CD4-positive, alpha-beta T cell treated with Interleukin-1 beta for 1 hour (primary cell): ENCODE results near the gene KMT2C.
A peak's percentile ranks its signal among the peaks of the same experiment; 100 is the strongest.
"Not testable (repeated sequence)": the region's sequence is repeated elsewhere in the genome, so short reads cannot be mapped to it uniquely, and the experiment has no call there.

Experiments used
- DNase-seq, 2 donors: peaks; one replicate each; pipeline ENCODE4 v3.0.0-alpha.2; 2020 to 2022

KMT2C gene

DNA sequence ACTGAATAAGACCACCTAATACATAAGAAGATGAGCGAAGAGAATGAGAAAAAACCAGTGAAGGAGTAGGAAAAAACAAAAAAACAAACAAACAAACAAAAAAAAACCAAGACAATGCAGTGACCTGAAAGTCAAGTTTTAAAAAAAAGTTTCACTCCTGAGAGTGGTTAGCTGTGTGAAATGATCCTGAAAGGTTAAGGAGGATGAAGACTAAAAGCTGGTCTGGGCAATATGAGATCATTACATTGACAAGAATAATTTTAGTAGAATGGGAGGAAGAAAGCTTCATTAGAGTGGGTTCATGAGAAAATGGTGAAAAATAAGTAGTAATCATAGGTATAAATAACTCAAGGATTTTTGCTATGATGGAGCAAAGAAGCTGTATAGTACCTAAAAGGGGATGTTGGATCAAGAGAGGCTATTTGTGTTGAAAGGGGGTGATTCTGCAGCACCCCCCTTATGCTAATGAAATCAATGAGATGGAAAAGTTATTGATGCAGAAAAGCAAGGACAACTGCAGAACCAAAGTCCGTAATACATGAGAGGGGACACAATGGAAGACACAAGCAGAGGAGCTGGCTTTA lies 80.2 kb downstream of the KMT2C start:
- no peak for DNase-seq

DNA sequence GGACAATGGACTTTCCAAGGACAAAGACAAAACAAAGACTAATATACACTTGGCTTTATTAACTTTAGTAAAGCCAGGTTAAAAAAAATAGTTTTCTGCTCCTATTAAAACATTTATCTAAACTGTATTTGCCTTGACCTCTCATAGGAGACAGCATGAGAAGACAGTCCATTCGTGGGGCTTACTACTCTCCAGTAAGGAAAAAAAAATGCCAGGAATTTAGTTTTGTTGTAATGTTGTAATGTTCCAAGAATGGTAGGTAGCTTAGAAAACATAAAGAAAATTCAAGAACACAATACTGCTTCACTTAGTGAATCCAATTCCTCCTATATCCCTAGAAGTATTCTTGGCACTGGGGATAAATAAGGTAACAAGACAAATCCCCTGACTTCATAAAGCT lies 81.7 kb downstream of the KMT2C start:
- DNase-seq, result no peak

DNA sequence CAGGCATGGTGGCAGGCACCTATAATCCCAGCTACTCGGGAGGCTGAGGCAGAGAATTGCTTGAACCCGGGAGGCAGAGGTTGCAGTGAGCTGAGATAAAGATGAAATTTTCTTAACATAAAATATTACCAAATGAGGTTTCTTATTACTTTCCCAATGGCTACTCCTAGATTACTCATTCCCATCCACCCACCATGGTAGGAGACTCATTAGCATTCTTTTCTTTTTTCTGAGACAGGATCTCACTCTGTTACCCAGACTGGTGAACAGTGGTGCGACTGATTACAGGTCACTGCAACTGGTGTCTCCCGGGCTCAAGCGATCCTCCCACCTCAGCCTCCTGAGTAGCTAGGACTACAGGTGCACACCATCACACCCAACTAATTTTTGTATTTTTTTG lies 82.5 kb downstream of the KMT2C start:
- not testable (repeated sequence) for DNase-seq

DNA sequence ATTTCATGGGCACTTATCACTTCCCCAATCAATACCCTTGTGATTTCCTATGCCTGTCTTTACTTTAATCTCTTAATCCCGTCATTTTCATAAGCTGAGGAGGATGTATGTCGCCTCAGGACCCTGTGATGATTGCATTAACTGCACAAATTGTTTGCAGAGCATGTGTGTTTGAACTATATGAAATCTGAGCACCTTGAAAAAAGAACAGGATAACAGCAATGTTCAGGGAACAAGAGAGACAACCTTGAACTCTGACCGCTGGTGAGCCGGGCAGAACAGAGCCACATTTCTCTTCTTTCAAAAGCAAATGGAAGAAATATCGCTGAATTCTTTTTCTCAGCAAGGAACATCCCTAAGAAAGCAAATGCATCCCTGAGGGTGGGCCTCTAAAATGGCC lies 84.1 kb downstream of the KMT2C start:
- not testable (repeated sequence) for DNase-seq

DNA sequence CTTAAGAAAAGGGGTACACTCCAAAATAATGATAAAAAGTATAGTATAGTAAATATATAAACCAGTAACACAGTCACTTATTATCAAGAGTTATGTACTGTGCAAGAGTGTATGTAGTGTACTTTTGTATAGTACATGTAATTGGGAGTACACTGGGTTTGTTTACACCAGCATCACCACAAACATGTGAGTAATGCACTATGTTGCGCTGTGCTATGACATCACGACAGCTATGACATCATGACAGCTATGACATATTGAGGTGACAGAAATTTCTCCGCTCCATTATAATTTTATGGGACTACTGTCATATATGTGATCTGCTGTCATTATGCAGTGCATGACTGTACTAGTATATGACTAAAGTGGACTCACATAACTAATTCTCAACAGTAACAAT lies 84.6 kb downstream of the KMT2C start:
- DNase-seq, result no peak

DNA sequence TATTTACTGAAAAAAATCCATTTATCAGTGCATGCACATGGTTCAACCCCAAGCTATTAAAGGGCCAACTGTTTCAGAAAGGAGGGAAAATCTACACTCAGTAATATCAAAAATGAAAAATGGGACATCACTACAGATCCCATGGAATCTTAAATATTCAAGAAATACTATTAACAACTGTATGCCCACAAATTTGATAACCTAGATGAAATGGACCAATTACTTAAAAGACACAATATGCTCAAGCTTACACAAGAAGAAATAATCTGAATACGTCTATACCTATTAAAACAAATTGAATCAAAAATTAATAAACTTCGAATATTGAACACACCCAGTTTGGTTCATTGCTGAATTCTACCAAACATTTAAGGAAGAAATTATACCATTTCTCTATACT lies 87.9 kb downstream of the KMT2C start:
- no peak for DNase-seq

DNA sequence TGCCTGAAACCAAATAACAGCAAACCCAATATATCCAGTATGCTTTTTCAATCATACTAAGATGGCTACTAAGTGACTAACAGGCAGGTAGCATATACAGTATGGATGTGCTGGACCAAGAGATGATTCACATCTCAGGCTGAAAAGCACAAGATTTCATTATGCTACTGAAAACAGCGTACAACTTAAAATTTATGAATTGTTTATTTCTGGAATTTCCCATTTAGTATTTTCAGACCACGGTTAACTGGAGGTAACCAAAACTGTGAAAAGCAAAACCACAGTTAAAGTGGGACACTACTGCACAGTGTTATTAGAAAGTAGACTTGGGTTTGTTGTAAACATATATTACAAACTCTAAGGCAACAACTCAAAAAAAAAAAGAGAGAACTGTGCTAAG lies 91.5 kb downstream of the KMT2C start:
- peak in 1 of 2 donors; percentile 7 for DNase-seq

DNA sequence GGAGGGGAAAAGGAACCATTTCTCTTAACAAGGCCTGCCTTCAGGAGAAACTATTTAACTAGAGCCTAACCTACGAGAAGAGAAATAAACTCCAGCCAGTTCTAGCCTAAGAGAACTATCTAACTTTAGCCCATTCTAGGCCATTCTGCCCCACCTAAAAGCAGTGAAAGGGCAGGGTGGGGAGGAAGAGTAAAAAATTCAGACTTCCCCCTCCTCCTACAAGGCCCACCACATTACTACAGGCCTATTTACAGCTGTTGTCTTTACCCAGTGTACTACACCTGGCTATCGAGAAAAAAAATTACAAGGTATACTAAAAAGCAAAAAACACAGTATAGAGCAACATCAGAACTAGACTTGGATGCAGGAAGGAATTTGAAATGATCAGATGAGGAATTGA lies 93.0 kb downstream of the KMT2C start:
- DNase-seq, result no peak

DNA sequence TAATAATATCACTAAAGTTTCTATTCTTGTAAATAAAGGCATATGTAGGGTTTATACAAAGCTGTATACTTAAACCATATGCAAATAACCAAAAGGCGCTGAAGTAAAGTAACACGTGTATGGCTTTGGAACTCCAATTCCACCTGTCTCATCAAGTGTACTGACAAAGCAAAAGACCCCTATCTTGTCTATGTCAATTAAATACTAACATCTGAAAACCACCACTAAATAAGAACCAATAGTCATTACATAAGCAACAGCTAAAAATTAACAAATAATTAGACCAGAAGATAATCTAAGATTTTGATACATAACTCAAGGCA lies 93.9 kb downstream of the KMT2C start:
- DNase-seq, result no peak

DNA sequence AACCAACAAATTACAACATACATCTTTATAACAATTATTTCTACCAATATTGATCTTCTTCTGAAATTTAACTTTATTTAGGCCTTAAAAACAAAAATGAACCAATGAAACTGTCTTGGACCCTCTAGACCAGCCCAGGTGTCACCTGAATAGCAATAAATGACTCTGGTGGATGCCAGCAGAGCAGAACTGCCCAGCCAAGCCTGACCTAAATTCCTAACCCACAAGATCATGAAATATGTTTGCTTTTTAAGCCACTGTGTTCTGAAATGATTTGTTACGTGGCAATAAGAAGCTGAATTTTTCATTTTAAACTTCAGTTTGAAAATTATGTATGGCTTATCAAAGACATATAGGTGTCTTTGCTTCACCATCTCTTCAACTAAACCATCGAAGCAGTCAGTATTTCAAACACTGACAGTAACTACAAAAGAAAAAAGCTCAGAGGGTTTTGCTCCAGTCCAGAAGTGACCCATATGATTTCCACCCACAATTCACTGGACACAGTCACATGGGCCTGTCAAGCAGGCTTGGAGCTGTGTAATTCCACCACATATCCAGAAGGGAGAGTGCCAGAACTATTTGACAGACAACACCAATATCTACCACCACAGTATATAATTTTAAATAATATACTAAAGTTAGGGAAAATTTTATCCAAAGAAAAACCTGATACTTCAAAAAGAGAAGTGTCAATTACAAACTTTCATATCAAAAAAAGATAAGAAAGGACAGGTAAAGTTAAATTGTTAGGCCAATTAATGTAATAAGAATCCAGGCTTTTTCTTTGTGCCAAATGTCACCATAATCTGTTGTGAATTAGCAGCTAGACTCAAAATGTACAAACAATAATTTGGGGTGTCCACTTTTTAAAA lies 94.5 kb downstream of the KMT2C start:
- DNase-seq, result peak in 1 of 2 donors; percentile 17

DNA sequence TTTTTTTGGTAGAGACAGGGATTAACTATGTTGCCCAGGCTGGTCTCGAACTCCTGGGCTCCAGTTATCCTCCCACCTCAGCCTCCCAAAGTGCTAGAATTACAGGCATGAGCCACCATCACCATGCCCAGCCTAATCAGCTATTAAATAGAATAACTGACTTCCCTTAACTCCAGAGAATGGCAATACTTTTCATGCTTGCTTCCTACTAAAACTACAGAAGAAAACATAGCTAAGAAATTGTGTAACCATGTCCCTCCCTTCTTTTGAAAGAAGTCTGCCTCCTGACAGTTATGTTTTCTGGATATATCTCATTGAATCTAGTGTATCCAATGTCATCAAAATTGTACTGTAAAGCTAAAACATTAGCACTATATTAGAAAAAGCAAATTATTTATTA lies 95.6 kb downstream of the KMT2C start:
- DNase-seq, result no peak

DNA sequence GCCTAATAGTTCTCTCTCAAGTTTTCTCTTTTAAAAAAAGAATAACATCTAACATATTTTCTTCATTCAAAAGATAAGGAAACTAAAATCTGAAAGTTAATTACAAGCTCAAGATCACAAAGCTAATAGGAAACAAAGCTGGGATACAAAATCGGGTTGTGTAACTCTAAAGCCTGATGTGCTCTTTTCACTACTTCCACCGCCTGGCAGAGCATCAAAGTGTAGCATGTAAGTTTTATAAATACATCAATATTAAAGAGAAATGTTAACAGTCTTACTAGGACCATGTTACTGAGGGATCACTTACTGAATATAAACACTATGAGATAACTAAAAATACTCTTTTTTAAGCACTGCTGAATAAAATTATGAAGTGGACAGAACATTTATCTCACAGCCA lies 97.2 kb downstream of the KMT2C start:
- no peak for DNase-seq

DNA sequence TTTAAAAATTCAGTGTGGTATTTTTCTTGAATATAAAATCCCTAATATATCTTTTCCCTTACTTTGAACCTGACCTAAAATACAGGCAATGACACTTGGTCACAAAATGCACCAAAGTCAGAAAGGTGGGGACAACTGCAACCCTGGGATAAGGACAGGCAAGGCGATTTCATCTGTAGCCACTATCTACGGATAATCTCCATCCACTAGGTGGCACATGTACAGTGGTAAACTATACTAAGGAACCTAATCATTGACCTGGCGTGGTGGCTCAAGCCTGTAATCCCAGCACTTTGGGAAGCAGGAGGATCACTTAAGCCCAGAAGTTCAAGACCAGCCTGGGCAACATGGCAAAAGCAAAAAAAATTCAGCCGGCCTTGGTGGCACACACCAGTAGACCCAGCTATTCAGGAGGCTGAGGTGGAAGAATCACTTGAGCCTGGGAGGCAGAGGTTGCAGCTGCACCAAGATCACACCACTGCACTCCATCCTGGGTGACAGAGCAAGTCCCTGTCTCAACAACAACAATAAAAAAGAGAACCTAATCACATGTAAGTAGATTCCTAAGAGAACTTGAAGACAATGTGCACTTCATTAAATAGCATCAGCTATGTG lies 98.9 kb downstream of the KMT2C start:
- DNase-seq, result peak; percentile 3 to 56

DNA sequence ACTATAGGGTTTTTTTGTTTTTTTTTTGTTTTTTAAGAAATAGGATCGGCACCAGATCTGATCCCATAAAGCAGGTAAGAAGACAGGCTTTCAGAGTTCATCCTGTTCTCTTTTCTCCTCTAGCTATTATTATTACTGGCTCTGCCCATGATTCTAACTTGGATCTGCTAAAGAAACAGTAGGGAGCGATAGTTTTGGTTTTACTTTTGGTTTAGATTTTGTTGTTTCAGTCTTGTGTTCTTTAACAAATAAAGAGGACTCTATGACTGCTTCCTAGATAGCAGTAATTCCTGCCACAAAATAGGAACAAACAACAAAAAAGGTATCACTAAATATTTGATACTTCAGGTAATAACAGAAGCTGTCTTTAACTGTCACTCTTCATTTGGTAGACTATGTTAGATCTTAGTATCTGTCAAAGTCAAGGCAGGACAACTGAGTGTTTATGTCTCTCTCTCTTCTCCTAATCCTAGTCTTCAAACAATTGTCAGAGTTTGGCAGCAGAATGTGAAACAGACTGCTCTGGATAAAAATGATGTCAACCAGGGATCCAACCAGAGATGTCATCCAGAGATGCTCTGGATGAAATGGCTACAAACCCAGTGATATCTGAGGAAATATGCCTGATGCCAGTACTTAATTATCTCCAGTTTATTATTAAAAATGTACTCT lies 99.8 kb downstream of the KMT2C start:
- DNase-seq, result peak in 1 of 2 donors; percentile 27

DNA sequence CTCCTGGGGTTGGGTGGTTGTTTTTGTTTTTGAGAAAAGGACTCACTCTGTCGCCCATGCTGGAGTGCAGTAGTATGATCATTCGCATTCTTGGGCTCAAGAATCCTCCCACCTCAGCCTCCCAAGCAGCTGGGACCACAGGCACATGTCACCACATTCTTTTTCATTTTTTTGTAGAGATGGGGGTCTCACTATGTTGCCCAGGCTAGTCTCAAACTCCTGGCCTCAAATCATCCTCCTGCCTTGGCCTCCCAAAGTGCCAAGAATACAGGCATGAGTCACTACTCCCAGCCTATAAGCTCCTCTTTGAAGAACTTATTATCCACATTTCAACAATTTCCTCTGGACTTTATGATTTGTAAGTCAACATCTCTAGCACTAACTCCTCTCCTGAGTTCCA lies 102.7 kb downstream of the KMT2C start:
- DNase-seq, result no peak

DNA sequence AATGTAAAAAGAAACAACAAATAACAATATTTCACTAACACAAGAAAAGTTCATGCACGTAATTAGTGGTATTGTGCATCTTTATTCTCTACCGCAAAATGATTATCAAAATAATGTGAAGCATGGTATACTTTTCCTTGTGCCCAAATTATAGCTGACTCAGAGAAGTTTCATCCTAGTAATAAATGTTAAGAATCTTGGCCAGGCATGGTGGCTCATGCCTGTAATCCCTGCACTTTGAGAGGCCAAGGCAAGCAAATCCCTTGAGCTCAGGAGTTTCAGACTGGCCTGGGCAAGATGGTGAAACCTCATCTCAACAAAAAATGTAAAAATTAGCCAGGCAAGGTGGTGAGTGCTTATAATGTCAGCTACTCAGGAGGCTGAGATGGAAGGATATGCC lies 105.0 kb downstream of the KMT2C start:
- no peak for DNase-seq

DNA sequence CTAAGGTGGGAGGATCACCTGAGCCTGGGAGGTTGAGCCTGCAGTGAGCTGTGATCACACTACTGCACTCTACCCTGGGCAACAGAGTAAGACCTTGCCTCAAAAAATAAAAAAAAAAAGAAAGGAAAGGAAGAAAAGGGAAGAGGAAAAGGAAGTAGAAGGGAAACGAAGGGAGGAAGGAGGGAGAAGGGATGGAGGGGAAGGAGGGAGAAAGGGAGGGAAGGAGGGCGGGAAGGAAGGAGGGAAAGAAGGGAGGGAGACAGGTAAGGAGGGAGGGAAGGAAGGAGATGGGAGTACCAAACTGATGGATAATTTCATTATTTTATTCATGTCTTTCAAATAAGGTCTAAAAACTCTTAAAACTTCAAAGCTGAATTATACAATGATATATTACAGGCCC lies 106.3 kb downstream of the KMT2C start:
- DNase-seq, result no peak

DNA sequence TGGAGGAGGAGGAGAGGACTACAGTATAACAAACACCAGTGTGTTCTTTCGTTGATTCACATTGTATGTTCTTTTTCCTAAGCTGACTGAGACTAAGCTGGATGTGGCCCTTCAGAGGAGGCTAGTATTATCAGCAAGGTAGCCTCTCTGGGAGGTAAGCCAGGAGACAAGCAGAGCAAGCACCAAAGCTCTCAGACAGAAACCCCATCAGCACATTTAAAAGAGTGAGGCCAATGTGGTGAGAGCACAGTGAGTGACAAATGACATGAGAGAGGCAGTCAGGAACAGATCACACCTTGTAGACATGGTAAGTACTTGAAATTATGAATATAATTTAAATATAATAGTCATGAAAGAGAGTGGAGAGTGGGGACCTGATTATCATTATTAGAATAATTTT lies 107.6 kb downstream of the KMT2C start:
- no peak for DNase-seq

DNA sequence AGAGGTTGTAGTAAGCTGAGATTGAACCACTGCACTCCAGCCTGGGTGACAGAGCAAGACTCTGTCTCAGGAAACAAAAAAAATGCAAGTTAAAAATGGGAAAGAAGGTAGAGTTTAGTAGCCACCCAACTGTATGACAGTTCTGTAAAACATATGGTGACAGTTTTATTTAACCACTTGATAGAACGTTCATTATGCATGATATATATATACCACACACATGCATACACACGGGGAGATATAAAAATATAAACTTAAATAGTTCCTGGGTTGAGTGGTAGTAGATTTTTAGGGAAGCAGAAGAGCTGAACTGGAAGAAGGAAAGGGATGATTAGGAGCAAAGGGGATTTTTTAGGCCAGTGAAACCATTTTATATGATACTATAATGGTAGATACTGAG lies 120.0 kb downstream of the KMT2C start:
- no peak for DNase-seq

DNA sequence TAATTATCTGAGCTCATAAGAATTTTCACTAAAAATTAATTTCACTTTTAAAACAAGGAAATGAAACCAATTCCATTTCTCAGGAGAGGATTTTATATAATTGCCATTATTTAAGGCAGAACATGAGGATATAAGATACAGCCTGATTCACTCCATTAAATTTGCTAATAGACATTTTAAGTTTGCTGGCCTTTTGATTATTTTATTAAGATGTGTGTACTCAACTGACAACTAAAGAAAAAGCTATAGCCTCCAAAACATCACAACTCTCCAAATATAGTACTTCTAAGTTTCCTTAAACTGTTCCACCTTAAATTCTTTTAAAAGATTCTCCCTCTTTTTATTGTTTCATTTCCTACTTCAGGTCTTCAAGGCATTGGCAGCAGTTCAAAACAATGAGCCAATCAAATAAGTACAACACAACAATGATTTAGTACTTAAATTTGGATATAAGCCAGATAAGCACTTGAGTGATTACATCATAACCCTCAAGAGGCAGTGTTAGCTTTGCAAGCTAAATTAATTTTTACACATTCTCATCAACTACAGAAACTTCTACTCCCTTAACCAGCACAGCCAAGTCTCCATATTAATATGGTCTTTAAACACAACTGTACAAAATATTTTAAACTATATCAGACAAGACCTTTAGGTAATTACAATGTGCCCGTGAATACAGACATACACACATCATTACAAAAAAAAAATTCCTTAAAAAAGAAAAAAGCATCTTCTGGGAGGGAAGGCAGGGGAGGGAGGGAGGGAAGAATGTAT lies 121.8 kb downstream of the KMT2C start:
- peak in 1 of 2 donors; percentile 36 for DNase-seq

DNA sequence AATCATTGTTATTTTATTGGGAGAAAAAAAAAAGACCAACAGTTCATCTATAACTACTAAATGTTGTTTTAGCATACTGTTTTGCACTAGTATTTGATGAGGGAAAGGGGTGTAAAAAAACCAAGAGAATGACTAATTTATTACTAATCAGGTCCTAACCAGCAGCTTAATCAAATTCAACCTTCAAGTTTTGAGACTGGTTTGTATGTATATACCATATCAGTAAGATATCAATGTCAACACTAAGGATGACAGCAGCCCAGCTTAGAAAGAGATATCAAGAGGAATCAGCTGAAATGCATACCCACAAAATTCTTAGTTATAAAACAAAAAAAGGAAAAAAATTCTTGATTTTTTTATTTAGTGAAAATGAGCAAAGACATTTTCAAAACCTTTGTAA lies 122.6 kb downstream of the KMT2C start:
- DNase-seq, result no peak

DNA sequence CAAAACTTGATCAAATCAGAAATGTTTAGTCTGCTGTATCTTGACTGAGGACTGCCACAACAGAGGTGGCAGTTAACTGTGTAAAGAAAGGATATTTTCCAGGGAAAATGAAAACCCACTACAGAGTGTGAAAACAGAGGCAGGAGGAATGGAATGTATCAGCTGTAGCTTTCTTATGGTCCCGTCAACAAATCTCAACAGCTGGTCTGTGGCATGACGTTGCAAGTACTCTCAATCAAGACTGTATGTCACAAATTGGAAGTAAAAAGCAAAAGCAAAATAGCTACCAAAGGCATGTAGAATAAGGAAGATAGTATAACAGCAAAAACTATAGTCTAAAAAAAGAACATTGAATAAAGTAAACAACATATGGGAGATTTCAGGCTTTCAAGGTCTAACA lies 123.5 kb downstream of the KMT2C start:
- no peak for DNase-seq

DNA sequence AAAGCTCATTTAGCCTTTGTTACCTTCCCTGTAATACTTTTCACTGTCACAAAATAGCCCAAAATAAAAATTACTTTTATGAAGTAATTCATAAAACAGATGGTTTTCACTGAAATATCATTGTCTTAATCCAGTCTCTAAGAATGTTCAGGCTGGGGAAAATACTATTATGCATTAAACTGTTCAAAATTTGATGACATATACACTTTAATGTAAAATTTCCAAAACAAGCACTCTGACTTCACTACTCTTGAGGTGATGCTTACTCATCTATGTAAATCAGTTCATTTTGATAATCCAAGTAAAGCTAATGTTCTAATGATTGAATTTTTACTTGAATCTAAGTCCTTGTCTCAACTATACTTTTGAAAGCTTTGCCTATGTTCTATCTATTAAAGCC lies 127.9 kb downstream of the KMT2C start:
- no peak for DNase-seq
